ENCODE measurements around the gene INPP5D. TPM values are rescaled to one million over a fixed set of nuclear protein-coding genes. Genes with fewer than 3 reads are reported as not detected.
A peak's percentile ranks its signal among the peaks of the same experiment; 100 is the strongest.

The INPP5D gene
- total and polyA plus RNA-seq, 2 of the 13 experiments (the other 11 are each of a cell fraction or from before 2014, with no cell fraction given) = 16.7 to 18.0 TPM

DNA sequence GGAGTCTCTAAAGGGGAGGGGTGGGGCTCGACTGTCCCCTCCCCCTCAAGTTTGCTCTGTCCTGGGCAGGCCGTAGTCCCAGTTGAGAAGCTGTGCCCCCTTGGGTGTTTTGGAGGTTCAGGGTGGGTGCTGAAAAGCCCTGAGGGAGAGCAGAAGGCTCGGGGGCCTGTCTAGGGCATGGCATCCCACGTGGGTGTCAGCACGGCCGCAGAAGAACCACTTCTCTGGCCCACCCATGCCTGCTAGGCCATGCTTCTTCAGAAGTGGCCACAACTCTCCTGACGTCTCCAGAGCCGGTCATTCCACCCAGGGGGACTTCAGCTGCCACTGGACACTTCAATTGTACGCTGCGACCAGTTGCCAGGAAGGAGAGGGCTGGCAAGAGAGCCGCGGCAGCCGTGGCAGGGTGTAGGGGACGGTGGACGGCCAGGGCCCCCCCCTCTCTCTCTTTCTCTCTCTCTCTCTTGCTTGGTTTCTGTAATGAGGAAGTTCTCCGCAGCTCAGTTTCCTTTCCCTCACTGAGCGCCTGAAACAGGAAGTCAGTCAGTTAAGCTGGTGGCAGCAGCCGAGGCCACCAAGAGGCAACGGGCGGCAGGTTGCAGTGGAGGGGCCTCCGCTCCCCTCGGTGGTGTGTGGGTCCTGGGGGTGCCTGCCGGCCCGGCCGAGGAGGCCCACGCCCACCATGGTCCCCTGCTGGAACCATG is at the start of gene INPP5D (continued):
- peak; percentile 69 for TF ChIP-seq ZNF263 (CRISPR knock-in tag; IDR thresholded peaks at IDR 0.05)
- TF ChIP-seq HMG20B (CRISPR knock-in tag; conservative IDR thresholded peaks at IDR 0.05) = no peak; the same call in 1 of the 2 replicates
- TF ChIP-seq TP53 (CRISPR knock-in tag; conservative IDR thresholded peaks at IDR 0.05) = no peak
- no peak for TF ChIP-seq ZNF615 (CRISPR knock-in tag; IDR thresholded peaks at IDR 0.05; ENCODE audit: borderline replicate concordance)
- TF ChIP-seq ZNF567 (CRISPR knock-in tag; IDR thresholded peaks at IDR 0.05; ENCODE audit: borderline replicate concordance) = no peak
- peak; percentile 40; the same call in 1 of the 2 replicates for TF ChIP-seq ZNF180 (CRISPR knock-in tag; IDR thresholded peaks at IDR 0.05; ENCODE audit: borderline replicate concordance, low read depth)
- TF ChIP-seq, protein P1, sequence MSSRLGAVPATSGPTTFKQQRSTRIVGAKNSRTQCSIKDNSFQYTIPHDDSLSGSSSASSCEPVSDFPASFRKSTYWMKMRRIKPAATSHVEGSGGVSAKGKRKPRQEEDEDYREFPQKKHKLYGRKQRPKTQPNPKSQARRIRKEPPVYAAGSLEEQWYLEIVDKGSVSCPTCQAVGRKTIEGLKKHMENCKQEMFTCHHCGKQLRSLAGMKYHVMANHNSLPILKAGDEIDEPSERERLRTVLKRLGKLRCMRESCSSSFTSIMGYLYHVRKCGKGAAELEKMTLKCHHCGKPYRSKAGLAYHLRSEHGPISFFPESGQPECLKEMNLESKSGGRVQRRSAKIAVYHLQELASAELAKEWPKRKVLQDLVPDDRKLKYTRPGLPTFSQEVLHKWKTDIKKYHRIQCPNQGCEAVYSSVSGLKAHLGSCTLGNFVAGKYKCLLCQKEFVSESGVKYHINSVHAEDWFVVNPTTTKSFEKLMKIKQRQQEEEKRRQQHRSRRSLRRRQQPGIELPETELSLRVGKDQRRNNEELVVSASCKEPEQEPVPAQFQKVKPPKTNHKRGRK (CRISPR knock-in tag; IDR thresholded peaks at IDR 0.05) = no peak
- no peak for TF ChIP-seq IRX3 (CRISPR knock-in tag; IDR thresholded peaks at IDR 0.05; ENCODE audit: borderline replicate concordance, low read depth)
- TF ChIP-seq, protein P2, sequence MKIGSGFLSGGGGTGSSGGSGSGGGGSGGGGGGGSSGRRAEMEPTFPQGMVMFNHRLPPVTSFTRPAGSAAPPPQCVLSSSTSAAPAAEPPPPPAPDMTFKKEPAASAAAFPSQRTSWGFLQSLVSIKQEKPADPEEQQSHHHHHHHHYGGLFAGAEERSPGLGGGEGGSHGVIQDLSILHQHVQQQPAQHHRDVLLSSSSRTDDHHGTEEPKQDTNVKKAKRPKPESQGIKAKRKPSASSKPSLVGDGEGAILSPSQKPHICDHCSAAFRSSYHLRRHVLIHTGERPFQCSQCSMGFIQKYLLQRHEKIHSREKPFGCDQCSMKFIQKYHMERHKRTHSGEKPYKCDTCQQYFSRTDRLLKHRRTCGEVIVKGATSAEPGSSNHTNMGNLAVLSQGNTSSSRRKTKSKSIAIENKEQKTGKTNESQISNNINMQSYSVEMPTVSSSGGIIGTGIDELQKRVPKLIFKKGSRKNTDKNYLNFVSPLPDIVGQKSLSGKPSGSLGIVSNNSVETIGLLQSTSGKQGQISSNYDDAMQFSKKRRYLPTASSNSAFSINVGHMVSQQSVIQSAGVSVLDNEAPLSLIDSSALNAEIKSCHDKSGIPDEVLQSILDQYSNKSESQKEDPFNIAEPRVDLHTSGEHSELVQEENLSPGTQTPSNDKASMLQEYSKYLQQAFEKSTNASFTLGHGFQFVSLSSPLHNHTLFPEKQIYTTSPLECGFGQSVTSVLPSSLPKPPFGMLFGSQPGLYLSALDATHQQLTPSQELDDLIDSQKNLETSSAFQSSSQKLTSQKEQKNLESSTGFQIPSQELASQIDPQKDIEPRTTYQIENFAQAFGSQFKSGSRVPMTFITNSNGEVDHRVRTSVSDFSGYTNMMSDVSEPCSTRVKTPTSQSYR (CRISPR knock-in tag; IDR thresholded peaks at IDR 0.05; ENCODE audit: borderline replicate concordance) = peak; percentile 83
- TF ChIP-seq ZNF143 (CRISPR knock-in tag; IDR thresholded peaks at IDR 0.05) = 0 out of 2 replicates have a peak, but pooled peaks have one; percentile 1
- TF ChIP-seq HMG20A (CRISPR knock-in tag; IDR thresholded peaks at IDR 0.05; ENCODE audit: borderline replicate concordance) = peak; percentile 35; the same call in 1 of the 2 replicates
- TF ChIP-seq, protein P3, sequence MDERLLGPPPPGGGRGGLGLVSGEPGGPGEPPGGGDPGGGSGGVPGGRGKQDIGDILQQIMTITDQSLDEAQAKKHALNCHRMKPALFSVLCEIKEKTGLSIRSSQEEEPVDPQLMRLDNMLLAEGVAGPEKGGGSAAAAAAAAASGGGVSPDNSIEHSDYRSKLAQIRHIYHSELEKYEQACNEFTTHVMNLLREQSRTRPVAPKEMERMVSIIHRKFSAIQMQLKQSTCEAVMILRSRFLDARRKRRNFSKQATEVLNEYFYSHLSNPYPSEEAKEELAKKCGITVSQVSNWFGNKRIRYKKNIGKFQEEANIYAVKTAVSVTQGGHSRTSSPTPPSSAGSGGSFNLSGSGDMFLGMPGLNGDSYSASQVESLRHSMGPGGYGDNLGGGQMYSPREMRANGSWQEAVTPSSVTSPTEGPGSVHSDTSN (CRISPR knock-in tag; IDR thresholded peaks at IDR 0.05) = no peak
- TF ChIP-seq ZNF253 (CRISPR knock-in tag; IDR thresholded peaks at IDR 0.05; ENCODE audit: borderline replicate concordance) = no peak
- TF ChIP-seq, protein P4, sequence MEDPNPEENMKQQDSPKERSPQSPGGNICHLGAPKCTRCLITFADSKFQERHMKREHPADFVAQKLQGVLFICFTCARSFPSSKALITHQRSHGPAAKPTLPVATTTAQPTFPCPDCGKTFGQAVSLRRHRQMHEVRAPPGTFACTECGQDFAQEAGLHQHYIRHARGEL (CRISPR knock-in tag; IDR thresholded peaks at IDR 0.05) = no peak
- no peak for TF ChIP-seq HMGA1 (CRISPR knock-in tag; conservative IDR thresholded peaks at IDR 0.05)
- TF ChIP-seq, protein P5, sequence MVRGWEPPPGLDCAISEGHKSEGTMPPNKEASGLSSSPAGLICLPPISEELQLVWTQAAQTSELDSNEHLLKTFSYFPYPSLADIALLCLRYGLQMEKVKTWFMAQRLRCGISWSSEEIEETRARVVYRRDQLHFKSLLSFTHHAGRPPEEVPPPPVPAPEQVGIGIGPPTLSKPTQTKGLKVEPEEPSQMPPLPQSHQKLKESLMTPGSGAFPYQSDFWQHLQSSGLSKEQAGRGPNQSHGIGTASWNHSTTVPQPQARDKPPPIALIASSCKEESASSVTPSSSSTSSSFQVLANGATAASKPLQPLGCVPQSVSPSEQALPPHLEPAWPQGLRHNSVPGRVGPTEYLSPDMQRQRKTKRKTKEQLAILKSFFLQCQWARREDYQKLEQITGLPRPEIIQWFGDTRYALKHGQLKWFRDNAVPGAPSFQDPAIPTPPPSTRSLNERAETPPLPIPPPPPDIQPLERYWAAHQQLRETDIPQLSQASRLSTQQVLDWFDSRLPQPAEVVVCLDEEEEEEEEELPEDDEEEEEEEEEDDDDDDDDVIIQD (CRISPR knock-in tag; IDR thresholded peaks at IDR 0.05; ENCODE audit: low read depth) = no peak; the same call in 1 of the 2 replicates
- TF ChIP-seq MLLT10 (CRISPR knock-in tag; IDR thresholded peaks at IDR 0.05) = no peak
- no peak for TF ChIP-seq NCOA5 (CRISPR knock-in tag; IDR thresholded peaks at IDR 0.05)
- peak; percentile 23; the same call in 1 of the 2 replicates for TF ChIP-seq CENPT (CRISPR knock-in tag; IDR thresholded peaks at IDR 0.05; ENCODE audit: low read depth)
- no peak for TF ChIP-seq ZFP90 (CRISPR knock-in tag; IDR thresholded peaks at IDR 0.05; ENCODE audit: borderline replicate concordance)
- TF ChIP-seq, protein P6, sequence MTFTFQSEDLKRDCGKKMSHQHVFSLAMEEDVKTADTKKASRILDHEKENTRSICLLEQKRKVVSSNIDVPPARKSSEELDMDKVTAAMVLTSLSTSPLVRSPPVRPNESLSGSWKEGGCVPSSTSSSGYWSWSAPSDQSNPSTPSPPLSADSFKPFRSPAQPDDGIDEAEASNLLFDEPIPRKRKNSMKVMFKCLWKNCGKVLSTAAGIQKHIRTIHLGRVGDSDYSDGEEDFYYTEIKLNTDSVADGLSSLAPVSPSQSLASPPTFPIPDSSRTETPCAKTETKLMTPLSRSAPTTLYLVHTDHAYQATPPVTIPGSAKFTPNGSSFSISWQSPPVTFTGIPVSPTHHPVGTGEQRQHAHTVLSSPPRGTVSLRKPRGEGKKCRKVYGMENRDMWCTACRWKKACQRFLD (CRISPR knock-in tag; IDR thresholded peaks at IDR 0.05; ENCODE audit: borderline replicate concordance) = peak; percentile 61
